Measurements from ENCODE around the gene TADA2A.
"Not testable (repeated sequence)": the region's sequence is repeated elsewhere in the genome, so short reads cannot be mapped to it uniquely, and the experiment has no call there.

DNA sequence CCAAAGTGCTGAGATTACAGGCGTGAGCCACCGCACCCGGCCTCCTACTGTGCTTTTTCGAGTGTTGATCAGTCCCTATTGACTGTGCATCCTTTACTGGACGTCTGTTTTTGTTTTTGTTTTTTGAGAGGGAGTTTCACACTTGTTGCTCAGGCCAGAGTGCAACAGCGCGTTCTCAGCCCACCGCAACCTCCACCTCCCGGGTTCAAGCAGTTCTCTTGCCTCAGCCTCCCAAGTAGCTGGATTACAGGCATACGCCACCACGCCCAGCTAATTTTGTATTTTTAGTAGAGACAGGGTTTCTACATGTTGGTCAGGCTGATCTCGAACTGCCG is 1.4 kb downstream of the TADA2A start:
- TF ChIP-seq, protein P1, sequence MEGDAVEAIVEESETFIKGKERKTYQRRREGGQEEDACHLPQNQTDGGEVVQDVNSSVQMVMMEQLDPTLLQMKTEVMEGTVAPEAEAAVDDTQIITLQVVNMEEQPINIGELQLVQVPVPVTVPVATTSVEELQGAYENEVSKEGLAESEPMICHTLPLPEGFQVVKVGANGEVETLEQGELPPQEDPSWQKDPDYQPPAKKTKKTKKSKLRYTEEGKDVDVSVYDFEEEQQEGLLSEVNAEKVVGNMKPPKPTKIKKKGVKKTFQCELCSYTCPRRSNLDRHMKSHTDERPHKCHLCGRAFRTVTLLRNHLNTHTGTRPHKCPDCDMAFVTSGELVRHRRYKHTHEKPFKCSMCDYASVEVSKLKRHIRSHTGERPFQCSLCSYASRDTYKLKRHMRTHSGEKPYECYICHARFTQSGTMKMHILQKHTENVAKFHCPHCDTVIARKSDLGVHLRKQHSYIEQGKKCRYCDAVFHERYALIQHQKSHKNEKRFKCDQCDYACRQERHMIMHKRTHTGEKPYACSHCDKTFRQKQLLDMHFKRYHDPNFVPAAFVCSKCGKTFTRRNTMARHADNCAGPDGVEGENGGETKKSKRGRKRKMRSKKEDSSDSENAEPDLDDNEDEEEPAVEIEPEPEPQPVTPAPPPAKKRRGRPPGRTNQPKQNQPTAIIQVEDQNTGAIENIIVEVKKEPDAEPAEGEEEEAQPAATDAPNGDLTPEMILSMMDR (IDR thresholded peaks at IDR 0.05; ENCODE audit: low read depth, low read length, poor library complexity, severe bottlenecking): not testable (repeated sequence)
- not testable (repeated sequence) for TF ChIP-seq EZH2phosphoT487 (IDR thresholded peaks at IDR 0.05; ENCODE audit: borderline replicate concordance, low read length)
